ENCODE measurements around the gene GBP1.
A peak's percentile ranks its signal among the peaks of the same experiment; 100 is the strongest.
"Not testable (repeated sequence)": the region's sequence is repeated elsewhere in the genome, so short reads cannot be mapped to it uniquely, and the experiment has no call there.

The GBP1 gene

DNA sequence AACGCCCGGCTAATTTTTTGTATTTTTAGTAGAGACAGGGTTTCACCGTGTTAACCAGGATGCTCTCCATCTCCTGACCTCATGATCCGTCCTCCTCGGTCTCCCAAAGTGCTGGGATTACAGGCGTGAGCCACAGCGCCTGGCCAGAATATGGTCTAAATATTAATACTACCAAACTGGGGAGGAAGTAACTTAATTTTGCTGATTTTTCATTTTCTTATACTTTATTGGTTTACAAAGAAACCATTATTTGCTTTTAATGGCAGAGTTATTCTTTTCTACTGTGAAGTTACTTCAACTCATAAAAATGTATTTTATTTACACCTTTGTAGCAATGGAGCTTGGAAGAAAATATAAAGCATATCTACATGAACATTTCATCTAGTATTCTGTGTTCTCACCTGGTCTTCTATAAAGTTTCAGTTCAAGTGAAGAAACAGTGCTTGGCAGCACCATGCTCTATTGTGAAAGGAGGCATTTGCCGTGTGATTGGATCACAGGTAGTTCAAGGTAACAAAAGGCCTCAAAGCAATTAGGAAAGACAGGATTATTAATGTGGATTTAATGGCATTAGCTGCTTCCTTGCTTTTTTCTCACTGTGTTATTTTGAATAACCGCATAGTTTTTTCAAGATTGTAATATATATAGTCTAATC lies 13.6 kb downstream of the GBP1 start:
- DNase-seq: no peak

DNA sequence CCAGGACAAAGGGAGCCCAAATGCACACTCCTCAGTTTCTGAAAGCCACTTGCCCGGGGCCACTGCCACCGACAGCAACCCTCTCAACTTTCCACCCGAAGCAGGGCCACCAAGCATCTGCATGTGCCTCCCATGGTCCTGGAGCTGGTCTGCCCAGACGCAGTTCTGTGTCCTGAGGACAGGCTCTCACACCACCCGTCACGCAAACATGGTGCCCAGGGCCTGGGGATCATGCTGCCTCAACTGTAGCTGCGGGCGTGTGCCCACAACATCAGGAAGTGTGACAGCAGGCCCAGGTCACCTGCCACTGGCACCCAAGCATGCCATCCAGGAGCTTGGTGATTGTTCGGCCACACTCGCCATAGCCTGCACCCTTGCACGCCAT lies 14.4 kb downstream of the GBP1 start:
- no peak for DNase-seq

DNA sequence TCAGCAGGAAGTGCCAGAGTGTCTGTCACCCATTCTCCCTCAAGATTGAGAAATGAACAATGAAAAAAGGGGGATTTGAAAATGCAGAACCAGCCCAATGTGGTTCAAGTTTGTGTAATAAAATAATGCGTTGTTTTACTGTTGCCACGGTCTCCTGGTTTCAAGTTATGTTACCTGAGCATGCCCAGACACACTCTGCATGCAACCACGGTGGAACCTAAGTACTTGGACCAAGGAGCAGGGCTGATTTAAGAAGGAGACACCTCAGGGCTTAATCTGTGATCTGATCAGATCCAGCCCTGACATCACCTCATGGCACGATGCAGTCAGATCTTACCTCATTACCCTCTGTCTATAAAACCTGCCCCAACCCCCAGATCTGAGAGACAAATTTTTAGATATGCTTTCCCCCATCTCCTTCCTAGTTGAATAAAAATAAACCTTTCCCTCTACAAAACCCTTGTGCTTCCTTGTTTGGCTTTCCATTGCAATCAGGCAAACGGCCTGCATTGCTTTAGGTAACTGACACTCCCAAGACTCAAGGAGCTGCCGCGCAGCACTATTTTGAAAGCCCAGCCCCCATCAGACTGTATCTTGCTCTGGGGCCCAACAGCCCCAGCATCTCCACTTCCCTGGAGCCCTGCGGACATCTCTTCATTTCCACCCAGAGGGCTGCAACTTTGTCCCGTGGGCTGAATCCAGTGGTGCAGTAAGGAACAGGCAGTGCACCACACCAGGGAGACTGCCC lies 14.9 kb downstream of the GBP1 start:
- not testable (repeated sequence) for DNase-seq

DNA sequence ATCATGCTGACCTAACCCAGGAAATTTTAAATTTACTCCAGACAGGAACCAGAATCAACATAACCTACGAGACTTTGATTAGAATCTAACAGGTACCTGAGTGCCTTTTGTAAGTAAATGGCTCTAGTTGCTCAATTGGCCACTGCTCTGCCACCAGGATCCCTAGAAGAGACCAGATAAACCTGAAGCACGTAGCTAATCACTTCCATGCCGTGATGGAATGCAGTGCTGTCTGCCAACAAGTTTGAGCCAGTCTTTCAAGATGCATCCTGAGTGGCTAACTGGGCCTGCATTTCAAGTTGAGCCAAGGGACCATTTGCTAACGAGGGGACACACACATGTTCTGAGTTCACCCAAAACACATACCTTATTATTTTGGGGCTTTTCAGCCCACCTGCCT lies 15.8 kb downstream of the GBP1 start:
- not testable (repeated sequence) for DNase-seq

DNA sequence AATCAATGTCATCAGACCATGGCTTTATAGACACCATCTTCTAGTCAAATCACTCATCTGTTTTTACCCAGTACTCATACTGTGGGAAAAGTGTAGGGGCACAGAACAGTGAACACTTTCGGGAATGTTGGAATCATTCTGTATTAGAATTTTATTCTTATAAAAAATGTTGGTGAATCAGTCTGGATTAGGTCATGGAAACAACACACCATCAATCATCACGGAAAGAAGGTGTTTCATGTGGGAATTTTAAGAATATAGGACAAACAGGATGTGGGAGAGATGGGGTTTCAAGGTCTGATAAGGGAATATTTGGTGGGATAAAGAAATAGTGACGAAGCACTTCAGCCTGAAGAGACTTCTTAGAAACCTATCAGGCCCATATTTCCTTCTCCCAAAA lies 17.3 kb downstream of the GBP1 start:
- DNase-seq: no peak

DNA sequence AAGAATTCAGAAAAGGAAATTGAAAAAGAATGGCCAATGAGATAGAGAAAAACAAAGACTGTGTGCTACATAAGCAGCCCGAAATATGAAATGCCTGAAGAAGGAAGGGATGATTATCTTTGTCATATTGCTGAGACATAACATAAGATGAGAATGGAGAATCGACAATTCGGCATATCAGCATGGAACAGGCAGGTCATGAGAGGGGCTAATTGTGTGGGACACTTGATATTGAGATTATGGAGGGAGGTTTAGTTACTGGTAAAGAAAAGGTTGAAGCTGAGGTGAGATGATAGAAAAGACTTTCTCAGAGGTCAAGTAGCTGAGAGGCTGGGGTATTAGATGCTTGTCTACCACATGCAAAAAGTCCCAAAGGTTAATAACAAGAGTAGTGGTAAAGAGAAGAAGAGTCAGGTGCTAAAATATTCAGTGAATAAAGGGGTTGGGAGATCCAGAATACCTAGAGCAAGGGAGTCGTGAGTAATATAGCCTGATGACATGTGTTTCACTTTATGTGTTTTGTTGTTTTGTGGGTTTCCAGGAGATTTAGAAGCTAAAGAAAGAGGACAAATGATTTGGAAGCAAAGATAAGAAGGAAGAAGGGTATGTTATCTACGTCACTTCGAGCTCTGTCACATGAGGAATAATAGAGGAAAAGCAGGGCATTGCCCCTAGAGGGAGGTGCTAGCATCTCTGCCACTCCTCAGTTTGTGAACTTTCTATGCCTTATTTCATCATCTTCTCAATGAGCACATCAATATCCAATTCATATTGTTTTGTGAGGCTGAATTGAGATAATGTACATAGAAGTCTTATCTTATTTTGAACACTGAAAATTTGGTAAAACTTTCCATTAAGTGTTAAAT lies 18.5 kb downstream of the GBP1 start:
- not testable (repeated sequence) for DNase-seq

DNA sequence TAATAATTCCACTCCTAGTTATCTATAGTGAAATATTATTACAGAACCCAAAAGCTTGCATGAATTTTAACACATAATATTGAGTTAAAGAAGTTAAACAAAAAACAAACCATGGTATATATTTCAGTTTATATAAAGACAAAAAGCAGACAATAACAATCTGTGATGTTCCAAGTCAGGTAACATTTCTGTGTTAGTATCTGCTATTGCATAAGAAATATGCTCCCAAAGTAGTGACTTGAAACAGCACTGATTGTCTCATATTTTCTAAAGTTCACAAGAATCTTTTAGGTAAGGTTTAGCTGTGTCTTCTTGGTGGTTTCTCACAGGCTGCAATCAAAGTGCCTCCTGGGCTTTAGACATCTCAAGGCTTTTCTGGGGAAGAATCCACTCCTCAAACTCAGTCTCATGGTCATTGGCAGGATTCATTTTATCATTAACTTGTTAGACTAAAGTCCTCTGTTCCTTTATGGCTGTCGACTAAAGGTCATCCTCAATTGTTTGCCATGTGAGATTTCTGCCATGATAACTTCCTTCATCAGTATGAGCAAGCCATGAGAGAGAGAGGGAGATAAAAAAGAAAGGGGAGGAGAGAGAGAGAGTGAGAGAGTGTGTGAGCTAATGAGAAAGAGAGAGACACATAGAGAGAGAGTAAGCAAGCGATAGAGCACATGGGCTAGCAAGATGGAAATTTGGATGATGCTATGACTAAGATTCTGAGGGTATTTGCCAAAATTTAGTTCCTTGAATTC lies 19.9 kb downstream of the GBP1 start:
- DNase-seq: no peak

DNA sequence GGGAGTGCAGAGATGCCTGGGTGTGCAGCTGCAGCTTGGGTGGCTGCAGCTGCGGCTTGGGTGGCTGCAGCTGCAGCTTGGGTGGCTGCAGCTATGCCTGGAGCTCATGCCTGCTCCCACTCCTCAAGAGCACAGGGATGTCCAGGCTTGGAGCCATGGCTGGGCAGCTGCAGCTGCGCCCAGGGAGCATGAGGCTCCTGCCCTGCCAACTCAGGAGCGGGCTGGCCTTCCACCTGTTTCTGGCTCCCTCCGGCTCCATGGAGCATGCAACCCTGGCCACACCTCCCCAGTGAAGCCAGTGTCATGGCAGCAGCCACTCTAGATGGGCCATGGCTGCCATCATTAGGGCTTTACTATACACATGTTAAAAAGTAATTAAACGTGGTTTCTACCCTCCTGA lies 21.1 kb downstream of the GBP1 start:
- DNase-seq: no peak

DNA sequence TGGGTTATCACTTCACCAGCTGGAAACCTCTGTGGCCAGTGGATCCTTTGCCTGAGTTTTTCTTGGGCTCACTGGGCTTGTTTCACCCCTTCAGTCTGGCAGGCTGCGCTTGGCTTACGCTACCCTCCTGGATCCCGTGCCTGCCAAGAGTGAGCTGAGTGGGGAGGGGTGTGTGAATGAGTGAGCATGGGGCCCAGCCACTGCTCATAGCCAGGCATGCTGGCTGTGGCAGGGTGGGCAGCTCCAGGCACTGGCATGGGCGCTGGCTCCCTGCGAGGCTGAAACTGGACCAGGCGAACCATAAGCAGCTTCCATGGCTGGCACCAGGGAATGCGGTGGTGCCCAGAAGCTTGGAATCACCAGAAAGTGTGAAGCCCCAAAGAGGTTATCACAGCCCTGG lies 22.5 kb downstream of the GBP1 start:
- no peak for DNase-seq

DNA sequence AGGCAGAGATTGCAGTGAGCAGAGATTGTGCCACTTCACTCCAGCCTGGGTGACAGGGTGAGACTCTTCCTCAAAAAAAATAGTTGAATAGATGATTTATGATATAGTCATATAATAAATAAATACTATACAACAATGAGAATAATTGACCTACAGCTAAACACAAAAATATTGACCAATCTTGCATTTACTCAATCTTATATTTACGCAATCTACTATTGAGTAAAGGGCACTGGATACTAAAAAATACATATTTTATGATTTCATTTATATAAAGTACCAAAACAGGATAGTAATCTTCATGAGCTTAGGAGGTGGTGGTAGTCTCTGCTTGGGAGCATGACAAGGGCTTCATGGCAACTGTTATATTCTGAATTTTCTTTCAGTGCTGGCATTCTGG lies 23.3 kb downstream of the GBP1 start:
- no peak for DNase-seq

DNA sequence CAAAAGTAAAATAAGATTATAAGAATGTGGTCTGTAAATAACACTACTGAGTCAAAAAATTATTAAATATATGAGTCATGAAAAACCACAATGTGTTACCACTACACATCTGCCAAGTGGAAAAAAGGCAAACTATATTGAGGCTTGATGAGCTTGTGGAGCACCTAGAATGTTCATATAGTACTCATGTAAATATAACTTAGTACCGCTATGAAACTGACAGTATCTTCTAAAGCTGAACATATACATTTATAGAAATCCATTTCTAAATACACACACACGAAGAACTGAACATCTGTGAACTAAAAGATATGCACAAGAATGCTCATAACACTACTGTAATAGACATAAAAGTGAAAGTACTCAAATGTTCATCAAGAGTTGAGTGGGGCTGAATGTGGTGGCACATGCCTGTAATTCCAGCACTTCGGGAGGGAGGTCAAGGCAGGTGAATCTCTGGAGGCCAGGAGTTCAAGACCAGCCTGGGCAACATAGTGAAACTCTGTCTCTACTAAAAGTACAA lies 23.8 kb downstream of the GBP1 start:
- DNase-seq: no peak

DNA sequence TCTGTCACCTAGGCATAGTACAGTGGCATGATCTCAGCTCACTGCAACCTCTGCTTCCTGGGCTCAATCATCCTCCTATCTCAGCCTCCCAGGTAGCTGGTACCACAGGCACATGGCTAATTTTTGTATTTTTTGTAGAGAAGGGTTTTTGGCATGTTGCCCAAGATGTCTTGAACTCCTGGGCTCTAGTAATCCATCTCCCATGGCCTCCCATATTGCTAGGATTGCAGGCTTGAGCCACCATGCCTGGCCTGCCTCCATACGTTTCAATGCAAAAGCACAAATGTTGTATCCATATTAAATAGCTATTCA lies 24.7 kb downstream of the GBP1 start:
- no peak for DNase-seq

DNA sequence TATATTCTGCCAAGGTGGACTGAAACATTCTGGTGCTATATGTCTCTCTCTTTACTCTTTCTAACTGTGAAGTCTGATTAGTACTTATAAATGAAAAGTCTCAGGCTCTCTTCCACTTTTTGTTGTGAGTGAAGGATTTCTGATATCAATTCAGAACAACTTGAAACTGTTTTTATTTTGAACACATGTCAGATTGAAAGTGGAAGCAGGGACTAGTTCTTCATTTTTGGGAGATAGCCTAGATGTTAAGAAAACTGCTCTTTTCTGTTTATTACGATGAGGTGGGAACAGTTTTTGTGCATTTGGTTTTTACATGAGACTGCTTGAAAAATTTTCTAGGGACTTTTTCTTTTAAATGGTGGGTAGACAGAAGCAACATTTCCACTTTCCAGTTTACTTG lies 27.8 kb downstream of the GBP1 start:
- no peak for DNase-seq

DNA sequence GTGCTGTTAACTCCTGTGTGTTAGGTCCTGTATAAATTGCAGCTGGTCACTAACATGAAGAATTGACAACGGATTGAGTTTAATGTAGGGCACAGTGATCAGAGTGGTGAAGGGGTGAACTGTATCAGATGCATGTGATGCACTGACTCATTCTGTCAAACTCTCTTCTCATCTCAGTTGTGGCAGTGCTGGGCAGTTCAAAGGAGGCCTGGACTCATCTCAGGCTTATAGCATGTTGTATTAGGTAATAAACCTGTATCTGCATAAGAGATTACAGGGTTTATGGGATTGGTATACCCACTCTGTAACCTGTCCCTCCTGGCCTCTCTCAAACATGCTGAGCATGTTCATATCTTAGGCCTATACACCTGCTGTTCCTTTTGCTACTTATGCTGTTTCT lies 29.9 kb downstream of the GBP1 start:
- DNase-seq: no peak

DNA sequence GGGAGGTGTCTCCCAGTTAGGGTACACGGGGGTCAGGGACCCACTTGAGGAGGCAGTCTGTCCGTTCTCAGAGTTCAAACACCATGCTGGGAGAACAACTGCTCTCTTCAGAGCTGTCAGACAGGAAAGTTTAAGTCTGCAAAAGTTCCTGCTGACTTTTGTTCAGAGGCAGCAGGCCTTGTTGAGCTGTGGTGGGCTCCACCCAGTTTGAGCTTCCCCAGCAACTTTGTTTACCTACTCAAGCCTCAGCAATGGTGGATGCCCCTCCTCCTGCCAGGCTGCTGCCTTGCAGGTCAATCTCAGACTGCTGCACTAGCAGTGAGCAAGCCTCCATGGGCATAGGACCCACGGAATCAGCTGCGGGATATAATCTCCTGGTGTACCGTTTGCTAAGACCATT lies 31.0 kb downstream of the GBP1 start:
- DNase-seq: not testable (repeated sequence)

DNA sequence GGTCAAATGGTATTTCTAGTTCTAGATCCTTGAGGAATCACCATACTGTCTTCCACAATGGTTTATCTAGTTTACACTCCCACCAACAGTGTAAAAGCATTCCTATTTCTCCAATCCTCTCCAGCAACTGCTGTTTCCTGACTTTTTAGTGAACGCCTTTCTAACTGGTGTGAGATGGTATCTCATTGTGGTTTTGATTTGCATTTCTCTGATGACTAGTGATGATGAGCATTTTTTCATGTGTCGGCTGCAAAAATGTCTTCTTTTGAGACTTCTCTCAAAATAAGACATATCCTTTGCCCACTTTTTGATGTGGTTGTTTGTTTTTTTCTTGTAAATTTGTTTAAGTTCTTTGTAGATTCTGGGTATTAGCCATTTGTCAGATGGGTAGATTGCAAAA lies 36.0 kb downstream of the GBP1 start:
- not testable (repeated sequence) for DNase-seq

DNA sequence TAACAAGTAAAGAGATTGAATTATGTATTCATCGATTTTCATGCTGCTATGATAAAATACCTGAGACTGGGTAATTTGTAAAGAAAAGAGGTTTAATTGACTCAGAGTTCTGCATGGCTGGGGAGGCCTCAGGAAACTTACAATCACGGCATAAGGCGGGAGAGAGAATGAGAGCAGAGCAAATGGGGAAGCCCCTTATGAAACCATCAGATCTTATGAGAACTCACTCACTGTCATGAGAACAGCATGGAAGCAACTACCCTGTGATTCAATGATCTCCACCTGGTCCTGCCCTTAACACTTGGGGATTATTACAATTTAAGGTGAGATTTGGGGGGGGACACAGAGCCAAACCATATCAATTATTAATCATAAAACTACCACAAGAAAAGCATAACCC lies 39.1 kb downstream of the GBP1 start:
- DNase-seq: no peak

DNA sequence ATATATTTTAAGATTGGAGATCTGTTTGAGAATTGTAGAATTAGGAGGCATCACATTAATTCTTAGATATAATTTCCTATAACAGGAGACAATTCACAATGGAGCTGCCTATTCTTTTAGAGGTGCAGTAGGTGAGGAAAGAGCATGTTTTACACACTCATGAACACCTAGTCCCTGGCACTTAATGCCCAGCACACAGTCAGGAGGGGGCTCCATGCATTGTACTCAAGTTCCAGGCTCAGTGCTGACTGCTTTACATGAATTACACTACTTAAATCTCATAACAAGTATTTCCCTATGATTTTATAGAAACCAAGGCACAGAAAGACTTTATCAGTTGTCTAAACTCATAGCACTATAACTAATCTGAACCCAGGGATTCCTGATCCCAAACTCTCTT lies 42.0 kb downstream of the GBP1 start:
- DNase-seq: no peak

DNA sequence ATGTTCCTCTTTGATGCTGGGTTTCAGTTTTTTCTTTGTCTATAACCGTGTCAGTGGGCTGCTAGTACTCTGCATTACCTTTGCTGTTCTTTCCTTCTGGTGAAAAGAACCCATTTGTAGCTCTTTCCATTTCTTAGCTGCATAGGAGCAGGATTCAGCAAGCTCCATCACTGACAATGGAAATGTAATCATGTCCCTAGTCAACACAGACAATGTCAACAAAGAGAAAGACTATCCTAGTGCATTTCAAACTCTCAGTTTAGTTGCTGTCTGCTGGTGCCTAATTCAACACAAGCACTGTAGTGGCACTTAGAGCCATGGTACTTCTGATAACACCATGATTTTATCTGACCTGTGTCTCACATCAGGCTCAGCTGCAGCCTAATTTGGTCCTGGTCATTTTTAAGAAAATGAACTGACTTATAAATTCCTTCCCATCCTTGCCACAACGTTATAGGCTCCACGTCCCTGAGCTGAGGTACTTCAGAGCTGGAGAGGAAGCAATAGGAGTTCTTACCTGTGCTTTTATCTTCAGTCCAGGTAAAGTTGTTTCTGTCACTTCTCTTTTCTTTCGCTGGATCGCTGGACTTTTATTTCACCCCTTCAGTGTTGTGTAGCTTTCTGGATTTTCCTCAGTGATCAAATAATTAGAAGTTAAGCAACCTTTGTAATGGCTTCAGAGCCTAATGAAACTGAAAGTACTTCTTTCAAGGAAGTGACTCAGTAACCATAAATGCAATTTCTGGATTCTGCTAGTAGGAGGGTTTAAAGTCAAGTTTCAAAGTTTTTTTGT lies 42.6 kb downstream of the GBP1 start, which contains the start of gene GBP3:
TSS of gene GBP3 (minus strand) at position 700 of the 793 bp plus-strand sequence. CDS start 2,145 bp downstream, outside the sequence.
- peak; percentile 4 for DNase-seq

DNA sequence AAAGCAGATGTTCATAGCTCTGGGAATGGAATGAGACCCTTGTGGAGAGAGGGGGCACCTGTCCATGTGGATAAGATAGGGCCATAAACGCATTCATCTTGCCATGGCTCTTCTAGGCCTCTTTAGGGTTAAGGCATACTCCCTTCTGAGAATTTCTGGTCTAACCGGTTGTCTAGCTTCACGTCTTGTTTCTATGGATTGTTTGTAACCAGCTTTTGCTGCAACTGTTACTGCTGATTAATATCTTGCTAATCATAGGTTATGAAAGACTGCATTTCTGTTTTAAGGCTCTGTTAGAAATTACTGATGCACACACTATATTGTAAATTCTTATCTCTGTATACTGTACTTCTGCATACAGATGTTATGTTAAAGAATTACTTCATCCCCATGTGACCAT lies 46.7 kb downstream of the GBP1 start:
- DNase-seq: peak; percentile 19

DNA sequence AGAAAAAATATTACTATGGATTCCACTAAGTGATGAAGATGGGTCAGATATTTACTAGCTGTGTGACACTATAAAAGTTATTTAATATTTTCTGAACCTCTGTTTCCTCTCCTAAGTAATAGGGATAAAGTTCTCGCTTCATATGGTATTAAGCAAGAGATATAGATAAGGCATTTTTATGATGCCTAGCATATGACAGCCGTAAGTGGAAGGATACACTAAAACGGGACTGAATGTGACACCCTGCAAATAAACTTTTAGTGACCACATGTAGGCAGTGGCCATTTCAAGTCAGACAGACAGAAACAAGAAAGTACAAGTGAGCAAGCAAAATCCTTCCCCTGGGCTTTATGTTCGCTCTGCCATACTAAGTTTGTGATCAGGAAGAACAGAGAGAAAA lies 56.5 kb downstream of the GBP1 start:
- no peak for DNase-seq
